Gastroesophageal sphincter (tissue), 3 donors: ENCODE measurements around the gene IFIH1.

Experiments used
- CTCF ChIP-seq, 4 experiments: fragments of 200-600 bp in 2 of 4; fragments of 450-650 bp in 2 of 4; sonication (generic) in 1 of 4; IDR thresholded peaks; one replicate each; pipeline ENCODE4 v1.5.1; 2017 to 2019; ENCODE audit warnings: antibody characterized with exemption in 4 of 4, mild to moderate bottlenecking in 2 of 4, moderate library complexity in 2 of 4
- EP300 ChIP-seq: sonication (generic); formaldehyde crosslinking; IDR thresholded peaks from one replicate; pipeline ENCODE4 v1.6.1; 2017; ENCODE audit warnings: antibody characterized with exemption, mild to moderate bottlenecking
- POLR2A ChIP-seq, 2 donors: fragments of 450-650 bp; IDR thresholded peaks; one replicate each; pipeline ENCODE4 v1.6.1; 2017; ENCODE audit warnings: antibody characterized with exemption in 2 of 2, mild to moderate bottlenecking in 2 of 2, moderate library complexity in 1 of 2
- POLR2AphosphoS5 ChIP-seq: sonication (generic); formaldehyde crosslinking; IDR thresholded peaks from one replicate; pipeline ENCODE4 v1.6.1; 2017; ENCODE audit warnings: antibody characterized with exemption

GRCh38 chr2:162301877-162302276, 16.6 kb downstream of the IFIH1 start:
- TF ChIP-seq POLR2A (IDR thresholded peaks at IDR 0.05) = no peak
- no peak for TF ChIP-seq CTCF (IDR thresholded peaks at IDR 0.05)
- TF ChIP-seq POLR2AphosphoS5 = no peak
- TF ChIP-seq EP300 = no peak
